HepG2 (cell line): ENCODE results near the gene PIAS1. TPM values are rescaled to one million over a fixed set of nuclear protein-coding genes. Genes with fewer than 3 reads are reported as not detected.

Experiments used
- ATAC-seq: fragments of 200-7000 bp; cut with Tn5 transposase; 3 replicates; pipeline ENCODE4 v1.9.1; 2020; ENCODE audit warnings: mild to moderate bottlenecking, moderate library complexity
- BruUV-seq: library from RNA; stranded (reverse); fragments of 400-500 nt; replicated peaks from 2 replicates; lab custom pipeline; 2021; lab: Mats Ljungman, UMichigan
- CTCF ChIA-PET: fragments of 300-600 bp; formaldehyde crosslinking; extraction: SDS; loops from one replicate; lab custom pipeline; 2021; ENCODE audit warnings: low total read pairs, inconsistent platforms, low intra/inter-chr PET ratio; lab: Yijun Ruan, JAX
- POLR2A ChIA-PET: fragments of 350-600 bp; sonication (Branson Sonifier 250); formaldehyde crosslinking; loops from one replicate; lab custom pipeline; 2020; ENCODE audit warnings: antibody characterized with exemption, inconsistent platforms; lab: Yijun Ruan, JAX
- DNase-seq: peaks from one replicate; pipeline ENCODE4 v3.0.0-alpha.2; 2015; ENCODE audit warnings: low spot score
- FAIRE-seq: peaks from 3 replicates; lab custom pipeline; 2011; peaks lifted over from hg19 to GRCh38; lab: Jason Lieb, UNC
- H2AFZ ChIP-seq: one replicate; pipeline ENCODE4 v1.6.1; 2011; ENCODE audit warnings: low read length, inconsistent platforms
- H3K27ac ChIP-seq: fragments of 300-600 bp; 3 replicates; pipeline ENCODE4 v1.8.0; 2011; ENCODE audit warnings: mixed run types, mild to moderate bottlenecking, mixed read lengths, low read length, inconsistent platforms; ENCODE audit not compliant: insufficient read depth; ENCODE audit errors: extremely low read length
- H3K27me3 ChIP-seq, 2 experiments: fragments of 200-600 bp in 1 of 2; 2 replicates in 1 of 2; 3 replicates in 1 of 2; pipeline versions ENCODE4 v1.6.0 to v1.8.0; 2011; ENCODE audit warnings: low read length in 2 of 2, mild to moderate bottlenecking in 2 of 2, moderate library complexity in 2 of 2, inconsistent platforms in 1 of 2; ENCODE audit not compliant: insufficient read depth in 2 of 2, control insufficient read depth in 1 of 2
- H3K36me3 ChIP-seq, 2 experiments: fragments of 200-600 bp in 1 of 2; replicated peaks in 1 of 2; 2 replicates in 1 of 2; 3 replicates in 1 of 2; pipeline versions ENCODE4 v1.5.1 to v1.8.0; 2011; ENCODE audit warnings: low read length in 2 of 2, inconsistent platforms in 1 of 2; ENCODE audit not compliant: insufficient read depth in 2 of 2, control insufficient read depth in 1 of 2
- H3K4me1 ChIP-seq: 2 replicates; pipeline ENCODE4 v1.5.1; 2012; ENCODE audit warnings: low read length, inconsistent platforms; ENCODE audit not compliant: insufficient read depth
- H3K4me2 ChIP-seq: 2 replicates; pipeline ENCODE4 v1.6.0; 2011; ENCODE audit warnings: low read depth, low read length, inconsistent platforms
- H3K4me3 ChIP-seq, 3 experiments: fragments of 200-600 bp in 1 of 3; sonication (generic), shearing (Covaris generic) in 1 of 3; replicated peaks in 1 of 3; 2 replicates each; pipeline ENCODE4 v1.5.1; 2011 to 2016; ENCODE audit warnings: low read length in 3 of 3, inconsistent platforms in 2 of 3, low read depth in 2 of 3, mild to moderate bottlenecking in 2 of 3, control low read depth in 1 of 3, mixed read lengths in 1 of 3; ENCODE audit not compliant: insufficient read depth in 1 of 3
- H3K79me2 ChIP-seq: one replicate; pipeline ENCODE4 v1.6.1; 2011; ENCODE audit warnings: low read length, inconsistent platforms; ENCODE audit not compliant: insufficient read depth
- H3K9ac ChIP-seq: 2 replicates; pipeline ENCODE4 v1.6.0; 2011; ENCODE audit warnings: mild to moderate bottlenecking, low read depth, low read length, inconsistent platforms; ENCODE audit not compliant: insufficient read depth
- H3K9me3 ChIP-seq: 2 replicates; pipeline ENCODE4 v1.5.1; 2012; ENCODE audit warnings: mild to moderate bottlenecking, low read length
- H4K20me1 ChIP-seq: 2 replicates; pipeline ENCODE4 v1.6.0; 2011; ENCODE audit warnings: inconsistent platforms, mild to moderate bottlenecking, low read length, moderate library complexity; ENCODE audit not compliant: insufficient read depth
- GPN1 ChIP-seq: sonication (generic); formaldehyde crosslinking; IDR thresholded peaks from 2 replicates; pipeline ENCODE4 v1.5.1; 2020; ENCODE audit warnings: missing genetic modification reagents, borderline replicate concordance
- RXRB ChIP-seq: IDR thresholded peaks from 2 replicates; pipeline ENCODE4 v1.6.1; 2016; ENCODE audit warnings: borderline replicate concordance, missing genetic modification reagents, missing compliant biosample characterization
- TIGD3 ChIP-seq: sonication (generic); formaldehyde crosslinking; IDR thresholded peaks from 2 replicates; pipeline ENCODE4 v1.5.1; 2020; ENCODE audit warnings: mild to moderate bottlenecking, missing genetic modification reagents, borderline replicate concordance
- ZBTB46 ChIP-seq: sonication (generic); formaldehyde crosslinking; IDR thresholded peaks from 2 replicates; pipeline ENCODE4 v1.4.0; 2020; ENCODE audit warnings: mild to moderate bottlenecking, missing genetic modification reagents, borderline replicate concordance
- ZNF597 ChIP-seq: sonication (generic); formaldehyde crosslinking; IDR thresholded peaks from 2 replicates; pipeline ENCODE4 v1.5.0; 2020; ENCODE audit warnings: missing genetic modification reagents
- ZNF784 ChIP-seq: sonication (generic); formaldehyde crosslinking; IDR thresholded peaks from 2 replicates; pipeline ENCODE4 v1.5.1; 2020; ENCODE audit warnings: missing genetic modification reagents, mild to moderate bottlenecking, borderline replicate concordance
- WGBS: methylation state at CpG from one replicate; pipeline ENCODE4 v1.1.6; 2017; ENCODE audit warnings: low lambda C conversion rate; 5-methylcytosine and 5-hydroxymethylcytosine counted together
- in situ Hi-C: cut with HindIII; loops from 2 replicates; pipeline ENCODE4 v1.10.0; 2017; ENCODE audit warnings: low pct_unique_long_range_greater_than_20kb; ENCODE audit not compliant: extremely low pct_ligation_motif_present
- intact Hi-C: fragments of 100-400 bp; cut with micrococcal nuclease; formaldehyde crosslinking; loops from one replicate; pipeline ENCODE4 v1.10.0; 2022; ENCODE audit not compliant: unreplicated experiment
- polyA plus RNA-seq, 8 experiments: library from polyadenylated mRNA; depleted of rRNA in 3 of 8; stranded (reverse) in 7 of 8; unstranded in 1 of 8; fragments of >200 nt; fragmentation: Illumina TruSeq in 4 of 8; extraction: Trizol in 4 of 8; gene quantifications; 2 replicates each; pipeline versions ENCODE4 v1.2.1 to v1.2.3, GENCODE V29; 2011 to 2016; ENCODE audit warnings: low read depth in 4 of 8, missing spikeins in 1 of 8, mixed read lengths in 1 of 8; ENCODE audit not compliant: insufficient read depth in 1 of 8
- total RNA-seq, 5 experiments: library from RNA; depleted of rRNA; stranded (reverse); fragments of >200 nt; fragmentation: Illumina TruSeq; extraction: Trizol; gene quantifications; 2 replicates each; pipeline ENCODE4 v1.2.3, GENCODE V29; 2016; ENCODE audit warnings: low read depth in 1 of 5

Gene PIAS1
- total and polyA plus RNA-seq, 2 of the 13 experiments (the other 11 are each of a cell fraction or from before 2014, with no cell fraction given): 20.7 to 33.7 TPM

GRCh38 chr15:68208136-68208535 is 154.0 kb downstream of the PIAS1 start:
- H3K27me3 ChIP-seq: no peaks in the 10 kb centered on the region
- DNase-seq (no peak), FAIRE-seq (no peak), ATAC-seq (no peak)
- H3K4me1 ChIP-seq: peaks cover 25% of the 10 kb centered on the region
- 96% methylated on average over 14 of the region's 16 CpGs for WGBS
- no TSS peak for BruUV-seq
- 0 out of 2 replicates have a peak, but pooled peaks cover 6% of the 10 kb centered on the region for H4K20me1 ChIP-seq
- no peaks in the 10 kb centered on the region for H3K9me3 ChIP-seq
- no peak overlapping the region for H3K9ac ChIP-seq
- ChIA-PET CTCF (no interaction called here), POLR2A (no interaction called here)
- H3K4me2 ChIP-seq: no peak overlapping the region
- no peak overlapping the region for H3K4me3 ChIP-seq
- peaks cover 3 to 8% of the 10 kb centered on the region in 2 experiments; a peak in 4 of 5 replicates for H3K36me3 ChIP-seq
- H3K27ac ChIP-seq: no peak overlapping the region
- in situ Hi-C loops (no loop called here), intact Hi-C loops (no loop called here)
- no peak overlapping the region for H2AFZ ChIP-seq
- no peaks in the 10 kb centered on the region for H3K79me2 ChIP-seq
- TF ChIP-seq GPN1 (CRISPR knock-in tag) (no peak), ZNF597 (CRISPR knock-in tag) (no peak), ZBTB46 (CRISPR knock-in tag) (no peak), RXRB (CRISPR knock-in tag) (no peak), ZNF784 (no peak), TIGD3 (CRISPR knock-in tag) (no peak)
